Measurements from ENCODE around the gene ESYT2.

ESYT2 gene

GRCh38 chr7:158726277-158726807 is 103.0 kb downstream of the ESYT2 start:
- no peak for TF ChIP-seq CTCF (IDR thresholded peaks at IDR 0.05; ENCODE audit: control extremely low read depth, extremely low read depth, low read depth, missing control alignments)

GRCh38 chr7:158725506-158725800 is 103.9 kb downstream of the ESYT2 start:
- ChIA-PET CTCF (interaction anchor here (1.1 kb wide), 1 partner anchor 252 kb away, joined by 3 read pairs; no protein-coding TSS in a partner anchor), POLR2A (no interaction called here)
- TF ChIP-seq CTCF (IDR thresholded peaks at IDR 0.05; ENCODE audit: control extremely low read depth, extremely low read depth, low read depth, missing control alignments): no peak
- no peak for DNase-seq (ENCODE audit: extremely low spot score)

More at GRCh38 chr7:158726277-158726807, 103.0 kb downstream of the ESYT2 start:
- CTCF ChIA-PET: interaction anchor here (1.1 to 1.7 kb wide), 3 partner anchors 8 to 28 kb away, joined by 3 to 4 read pairs (median 3); no protein-coding TSS in a partner anchor
- POLR2A ChIA-PET: interaction anchor here (0.5 to 0.6 kb wide), 2 partner anchors 11 to 97 kb away, joined by 3 to 8 read pairs; no protein-coding TSS in a partner anchor
- DNase-seq (ENCODE audit: extremely low spot score): no peak

- TF ChIP-seq CTCF (IDR thresholded peaks at IDR 0.05; ENCODE audit: control extremely low read depth, extremely low read depth, low read depth, missing control alignments): no peak
- ChIA-PET POLR2A (no interaction called here), CTCF (interaction anchor here (1.1 to 1.2 kb wide), 2 partner anchors 12 to 252 kb away, joined by 3 to 4 read pairs; no protein-coding TSS in a partner anchor)
- no peak for DNase-seq (ENCODE audit: extremely low spot score)
These were observed 104.4 kb downstream of the ESYT2 start for GRCh38 chr7:158724658-158725505.

GRCh38 chr7:158723714-158724385 is 105.5 kb downstream of the ESYT2 start:
- POLR2A ChIA-PET: no interaction called here
- no peak for DNase-seq (ENCODE audit: extremely low spot score)
- CTCF ChIA-PET: interaction anchor here (1.2 kb wide), 1 partner anchor 13 kb away, joined by 4 read pairs; no protein-coding TSS in a partner anchor
- no peak for TF ChIP-seq CTCF (IDR thresholded peaks at IDR 0.05; ENCODE audit: control extremely low read depth, extremely low read depth, low read depth, missing control alignments)

- POLR2A ChIA-PET: no interaction called here
- no peak for DNase-seq (ENCODE audit: extremely low spot score)
- CTCF ChIA-PET: no interaction called here
- TF ChIP-seq CTCF (IDR thresholded peaks at IDR 0.05; ENCODE audit: control extremely low read depth, extremely low read depth, low read depth, missing control alignments): no peak
These were observed 106.0 kb downstream of the ESYT2 start for GRCh38 chr7:158723266-158723665.

- ChIA-PET CTCF (no interaction called here), POLR2A (no interaction called here)
- TF ChIP-seq CTCF (IDR thresholded peaks at IDR 0.05; ENCODE audit: control extremely low read depth, extremely low read depth, low read depth, missing control alignments): no peak
- no peak for DNase-seq (ENCODE audit: extremely low spot score)
These were observed 106.6 kb downstream of the ESYT2 start for GRCh38 chr7:158722574-158723237.
